Stimulated activated CD8-positive, alpha-beta memory T cell treated with anti-CD3 and anti-CD28 coated beads, Interleukin-15, amount 100 ng/mL, for 1 hour (primary cell): ENCODE measurements around the gene RAB17.

Source experiments
- DNase-seq: peaks from one replicate; pipeline ENCODE4 v3.0.0-alpha.2; 2020; ENCODE audit warnings: low read depth

The RAB17 gene

GRCh38 chr2:237538001-237538720, 52.4 kb downstream of the RAB17 start:
- no peak for DNase-seq

- no peak for DNase-seq
Observed at GRCh38 chr2:237536617-237537016, 53.9 kb downstream of the RAB17 start.

- no peak for DNase-seq
Observed at GRCh38 chr2:237536083-237536415, 54.5 kb downstream of the RAB17 start.

GRCh38 chr2:237535385-237536082, 55.0 kb downstream of the RAB17 start:
- no peak for DNase-seq

GRCh38 chr2:237534380-237534779, 56.2 kb downstream of the RAB17 start:
- no peak for DNase-seq

GRCh38 chr2:237533668-237534161, 56.8 kb downstream of the RAB17 start:
- no peak for DNase-seq

GRCh38 chr2:237532160-237532559, 58.4 kb downstream of the RAB17 start:
- no peak for DNase-seq

- no peak for DNase-seq
Observed at GRCh38 chr2:237530472-237531433, 59.8 kb downstream of the RAB17 start.

- no peak for DNase-seq
Observed at GRCh38 chr2:237529452-237530402, 60.8 kb downstream of the RAB17 start.

- DNase-seq, result no peak
Observed at GRCh38 chr2:237527766-237528165, 62.8 kb downstream of the RAB17 start.

- DNase-seq, result no peak
Observed at GRCh38 chr2:237527233-237527632, 63.3 kb downstream of the RAB17 start.

- no peak for DNase-seq
Observed at GRCh38 chr2:237525559-237526157, 64.9 kb downstream of the RAB17 start.

GRCh38 chr2:237524631-237525030, 65.9 kb downstream of the RAB17 start:
- DNase-seq, result no peak
